ENCODE measurements around the gene SMCR8. TPM values are rescaled to one million over a fixed set of nuclear protein-coding genes. Genes with fewer than 3 reads are reported as not detected.

Gene SMCR8
- total and polyA plus RNA-seq, 2 of the 4 experiments (the other 2 are of a cell fraction) = 7.1 to 10.9 TPM

DNA sequence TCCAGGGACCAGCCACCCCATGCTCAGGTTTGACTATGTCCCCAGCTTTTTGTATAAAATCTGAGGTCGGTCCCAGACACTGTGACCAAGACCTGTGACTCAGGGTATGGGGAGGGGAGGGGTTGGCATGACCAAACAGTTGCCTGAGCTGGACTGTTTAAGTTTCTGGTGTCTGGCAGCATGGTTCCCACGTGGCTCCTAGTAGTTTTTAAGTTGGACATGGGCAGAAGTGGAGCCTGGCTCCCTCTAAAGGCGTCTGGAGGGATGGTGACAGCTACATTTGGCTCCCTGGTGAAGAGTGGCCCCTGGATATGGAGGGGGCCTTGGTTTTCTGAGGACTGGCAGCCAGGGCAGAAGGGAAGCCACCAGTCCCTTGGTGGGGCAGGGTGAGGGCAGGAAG, 7.9 kb downstream of the SMCR8 start:
- Histone ChIP-seq H2AK9ac (replicated peaks; ENCODE audit: low read depth, low read length, poor library complexity) (no peak overlapping the region), H3K4me1 (ENCODE audit: control insufficient read depth, insufficient read depth, low read length) (peaks cover 1% of the 10 kb centered on the region; the same call in 1 of the 2 replicates), H4K8ac (ENCODE audit: low read depth in 2 of 2, low read length in 2 of 2) (no peak overlapping the region), H3K9me3 (ENCODE audit: control insufficient read depth, insufficient read depth, low read length) (no peaks in the 10 kb centered on the region), H3K79me1 (ENCODE audit: low read depth in 1 of 2, low read length in 2 of 2) (peaks cover 20 to 62% of the 10 kb centered on the region in 2 experiments), H3K14ac (replicated peaks; ENCODE audit: low read depth, low read length) (no peak overlapping the region), H3K9ac (ENCODE audit: low read depth, low read length) (no peak overlapping the region), H3K4ac (ENCODE audit: low read depth, low read length) (no peak overlapping the region), H2AFZ (replicated peaks; ENCODE audit: low read length, poor library complexity) (no peak overlapping the region), H3K4me2 (ENCODE audit: low read depth, low read length) (no peak overlapping the region), H3K56ac (ENCODE audit: extremely low read depth, insufficient read depth, low read length) (no peak overlapping the region), H3K18ac (ENCODE audit: low read depth, low read length) (no peak overlapping the region), H4K20me1 (ENCODE audit: insufficient read depth, low read length) (peaks cover 50% of the 10 kb centered on the region), H2BK20ac (ENCODE audit: low read depth, low read length) (no peak overlapping the region), H3K36me3 (ENCODE audit: control insufficient read depth, insufficient read depth, low read length) (peaks cover 49% of the 10 kb centered on the region), H3K4me3 (ENCODE audit: insufficient read depth, low read depth, low read length) (no peak overlapping the region), H2BK120ac (ENCODE audit: low read depth, low read length) (no peak overlapping the region), H3K27ac (ENCODE audit: insufficient read depth, low read length) (no peak overlapping the region), H2BK15ac (ENCODE audit: low read depth, low read length) (no peak overlapping the region), H2AK5ac (ENCODE audit: low read depth, low read length) (no peak overlapping the region), H4K5ac (ENCODE audit: low read depth, low read length) (no peak overlapping the region), H3K23ac (ENCODE audit: low read depth, low read length) (no peak overlapping the region), H4K91ac (ENCODE audit: insufficient read depth, low read depth, low read length) (no peak overlapping the region), H3K9me1 (ENCODE audit: insufficient read depth, low read length) (0 out of 2 replicates have a peak, but pooled peaks cover 1% of the 10 kb centered on the region), H2BK5ac (ENCODE audit: low read depth, low read length, poor library complexity, severe bottlenecking) (no peak overlapping the region), H3K27me3 (ENCODE audit: control insufficient read depth, insufficient read depth, low read length) (no peaks in the 10 kb centered on the region)
- in situ Hi-C loops (cut with MboI; ENCODE audit: low sequenced_read_pairs) = no loop called here
- 67% methylated on average over 1 of the region's 3 CpGs; no CpG with 5 or more reads in 1 of the 2 experiments for WGBS, 2 experiments (ENCODE audit: extremely low coverage in 2 of 2, insufficient read length in 1 of 2)
- intact Hi-C loops (cut with micrococcal nuclease) = no loop called here
- ChIA-PET CTCF (interaction anchor here (0.6 kb wide), 1 partner anchor 305 kb away, joined by 3 read pairs; no protein-coding TSS in a partner anchor), POLR2A (ENCODE audit: unreplicated experiment) (no interaction called here)
- TF ChIP-seq MAZ (IDR thresholded peaks at IDR 0.05; ENCODE audit: borderline replicate concordance, low read depth, low read length) (no peak), CHD1 (IDR thresholded peaks at IDR 0.05; ENCODE audit: low read depth, low read length) (no peak), NFE2L2 (IDR thresholded peaks at IDR 0.05; ENCODE audit: low read depth, low read length) (no peak), BHLHE40 (IDR thresholded peaks at IDR 0.05; ENCODE audit: low read depth, low read length) (no peak), CEBPB (IDR thresholded peaks at IDR 0.05; ENCODE audit: low read depth, low read length) (no peak), MXI1 (IDR thresholded peaks at IDR 0.05; ENCODE audit: borderline replicate concordance, low read depth, low read length) (peak; percentile 64; the same call in 1 of the 2 replicates)
- TF ChIP-seq, protein P1, sequence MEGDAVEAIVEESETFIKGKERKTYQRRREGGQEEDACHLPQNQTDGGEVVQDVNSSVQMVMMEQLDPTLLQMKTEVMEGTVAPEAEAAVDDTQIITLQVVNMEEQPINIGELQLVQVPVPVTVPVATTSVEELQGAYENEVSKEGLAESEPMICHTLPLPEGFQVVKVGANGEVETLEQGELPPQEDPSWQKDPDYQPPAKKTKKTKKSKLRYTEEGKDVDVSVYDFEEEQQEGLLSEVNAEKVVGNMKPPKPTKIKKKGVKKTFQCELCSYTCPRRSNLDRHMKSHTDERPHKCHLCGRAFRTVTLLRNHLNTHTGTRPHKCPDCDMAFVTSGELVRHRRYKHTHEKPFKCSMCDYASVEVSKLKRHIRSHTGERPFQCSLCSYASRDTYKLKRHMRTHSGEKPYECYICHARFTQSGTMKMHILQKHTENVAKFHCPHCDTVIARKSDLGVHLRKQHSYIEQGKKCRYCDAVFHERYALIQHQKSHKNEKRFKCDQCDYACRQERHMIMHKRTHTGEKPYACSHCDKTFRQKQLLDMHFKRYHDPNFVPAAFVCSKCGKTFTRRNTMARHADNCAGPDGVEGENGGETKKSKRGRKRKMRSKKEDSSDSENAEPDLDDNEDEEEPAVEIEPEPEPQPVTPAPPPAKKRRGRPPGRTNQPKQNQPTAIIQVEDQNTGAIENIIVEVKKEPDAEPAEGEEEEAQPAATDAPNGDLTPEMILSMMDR (conservative IDR thresholded peaks at IDR 0.05; ENCODE audit: low read depth, low read length) = 0 out of 2 replicates have a peak, but pooled peaks have one; percentile 9
- TF ChIP-seq, protein P2, sequence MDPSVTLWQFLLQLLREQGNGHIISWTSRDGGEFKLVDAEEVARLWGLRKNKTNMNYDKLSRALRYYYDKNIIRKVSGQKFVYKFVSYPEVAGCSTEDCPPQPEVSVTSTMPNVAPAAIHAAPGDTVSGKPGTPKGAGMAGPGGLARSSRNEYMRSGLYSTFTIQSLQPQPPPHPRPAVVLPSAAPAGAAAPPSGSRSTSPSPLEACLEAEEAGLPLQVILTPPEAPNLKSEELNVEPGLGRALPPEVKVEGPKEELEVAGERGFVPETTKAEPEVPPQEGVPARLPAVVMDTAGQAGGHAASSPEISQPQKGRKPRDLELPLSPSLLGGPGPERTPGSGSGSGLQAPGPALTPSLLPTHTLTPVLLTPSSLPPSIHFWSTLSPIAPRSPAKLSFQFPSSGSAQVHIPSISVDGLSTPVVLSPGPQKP (IDR thresholded peaks at IDR 0.05; ENCODE audit: borderline replicate concordance, low read depth, low read length) = no peak
- BruUV-seq (replicated peaks) = no TSS peak
- dilution Hi-C loops (cut with HindIII; ENCODE audit: low sequenced_read_pairs, unreplicated experiment) = no loop called here
- ATAC-seq (ENCODE audit: low read depth) (peak; percentile 18), DNase-seq (peak; percentile 21)

Data from IMR-90 (cell line).